GM23338 (cell line): Measurements from ENCODE around the gene CALM1. TPM values are rescaled to one million over a fixed set of nuclear protein-coding genes. Genes with fewer than 3 reads are reported as not detected.

Experiments used
- ATAC-seq: fragments of 200-7000 bp; cut with Tn5 transposase; 3 replicates; pipeline ENCODE4 v1.9.1; 2020
- DNase-seq: peaks from one replicate; pipeline ENCODE4 v3.0.0-alpha.2; 2015; ENCODE audit warnings: low spot score
- H2AFZ ChIP-seq: fragments of 200-600 bp; sonication (generic); 2 replicates; pipeline ENCODE4 v1.8.0; 2016; ENCODE audit warnings: antibody characterized with exemption, mild to moderate bottlenecking, moderate library complexity
- H3F3A ChIP-seq: fragments of 200-600 bp; sonication (generic); replicated peaks from 2 replicates; pipeline ENCODE4 v1.8.0; 2017; ENCODE audit warnings: antibody characterized with exemption, mixed run types, low read depth
- H3K27ac ChIP-seq: fragments of 200-600 bp; sonication (generic); 2 replicates; pipeline ENCODE4 v1.6.1; 2016; ENCODE audit warnings: low read depth
- H3K27me3 ChIP-seq: fragments of 200-600 bp; sonication (generic); 2 replicates; pipeline ENCODE4 v1.8.0; 2016; ENCODE audit warnings: mild to moderate bottlenecking, mixed run types, moderate library complexity; ENCODE audit not compliant: insufficient read depth
- H3K36me3 ChIP-seq: fragments of 200-600 bp; sonication (generic); 2 replicates; pipeline ENCODE4 v1.8.0; 2016; ENCODE audit warnings: mild to moderate bottlenecking; ENCODE audit not compliant: insufficient read depth
- H3K4me1 ChIP-seq: fragments of 200-600 bp; sonication (generic); 2 replicates; pipeline ENCODE4 v1.8.0; 2016; ENCODE audit warnings: mild to moderate bottlenecking, moderate library complexity; ENCODE audit not compliant: insufficient read depth
- H3K4me2 ChIP-seq: fragments of 200-600 bp; sonication (generic); 2 replicates; pipeline ENCODE4 v1.7.1; 2017; ENCODE audit warnings: mixed run types
- H3K4me3 ChIP-seq: fragments of 200-600 bp; sonication (generic); 2 replicates; pipeline ENCODE4 v1.6.1; 2016; ENCODE audit warnings: mixed run types
- H3K79me2 ChIP-seq: fragments of 200-600 bp; sonication (generic); replicated peaks from 2 replicates; pipeline ENCODE4 v1.8.0; 2017; ENCODE audit warnings: mild to moderate bottlenecking; ENCODE audit not compliant: insufficient read depth
- H3K9me2 ChIP-seq: fragments of 200-600 bp; sonication (generic); 2 replicates; pipeline ENCODE4 v1.8.0; 2017; ENCODE audit not compliant: insufficient read depth
- H4K20me1 ChIP-seq: fragments of 200-600 bp; sonication (generic); replicated peaks from 2 replicates; pipeline ENCODE4 v1.8.0; 2017; ENCODE audit warnings: mild to moderate bottlenecking; ENCODE audit not compliant: insufficient read depth
- H3K27ac Mint-ChIP-seq: 2 replicates; pipeline ENCODE4 v1.8.0; 2020; ENCODE audit warnings: inconsistent platforms, mild to moderate bottlenecking, moderate library complexity, mixed read lengths
- H3K27me3 Mint-ChIP-seq: 3 replicates; pipeline ENCODE4 v1.8.0; 2022; ENCODE audit warnings: low read depth, mild to moderate bottlenecking, moderate library complexity, mixed read lengths, inconsistent platforms; ENCODE audit not compliant: insufficient read depth, poor library complexity
- H3K36me3 Mint-ChIP-seq: 3 replicates; pipeline ENCODE4 v1.8.0; 2021; ENCODE audit warnings: low read depth, mild to moderate bottlenecking, inconsistent platforms, moderate library complexity, mixed read lengths
- H3K4me1 Mint-ChIP-seq: 3 replicates; pipeline ENCODE4 v1.8.0; 2020; ENCODE audit warnings: mild to moderate bottlenecking, inconsistent platforms, mixed read lengths
- H3K4me3 Mint-ChIP-seq: 3 replicates; pipeline ENCODE4 v1.8.0; 2021; ENCODE audit warnings: moderate library complexity, mild to moderate bottlenecking, inconsistent platforms, mixed read lengths
- H3K9me3 Mint-ChIP-seq: 3 replicates; pipeline ENCODE4 v1.8.0; 2020; ENCODE audit warnings: moderate library complexity, mild to moderate bottlenecking, inconsistent platforms, mixed read lengths
- CREB1 ChIP-seq: fragments of 250-450 bp; sonication (Bioruptor Pico); IDR thresholded peaks from 2 replicates; pipeline ENCODE4 v1.5.0; 2020; ENCODE audit warnings: low read depth, mild to moderate bottlenecking, moderate library complexity
- EZH2phosphoT487 ChIP-seq: fragments of 200-600 bp; sonication (generic); IDR thresholded peaks from one replicate; pipeline ENCODE4 v1.8.1; 2018; ENCODE audit warnings: antibody characterized with exemption; ENCODE audit not compliant: unreplicated experiment
- JUNB ChIP-seq: IDR thresholded peaks from one replicate; pipeline ENCODE4 v1.6.1; 2016; ENCODE audit warnings: antibody characterized with exemption; ENCODE audit not compliant: unreplicated experiment
- NANOG ChIP-seq: IDR thresholded peaks from 2 replicates; pipeline ENCODE4 v1.6.1; 2016; ENCODE audit warnings: antibody characterized with exemption, borderline replicate concordance
- POLR2AphosphoS5 ChIP-seq: IDR thresholded peaks from 2 replicates; pipeline ENCODE4 v1.6.1; 2016; ENCODE audit warnings: antibody characterized with exemption, low read depth
- STAT1 ChIP-seq: IDR thresholded peaks from one replicate; pipeline ENCODE4 v1.6.1; 2016; ENCODE audit warnings: antibody characterized with exemption; ENCODE audit not compliant: unreplicated experiment
- ZNF114 ChIP-seq: fragments of 250-450 bp; sonication (Bioruptor Pico); IDR thresholded peaks from 2 replicates; pipeline ENCODE4 v1.5.0; 2020; ENCODE audit warnings: mild to moderate bottlenecking, moderate library complexity
- polyA plus RNA-seq: library from polyadenylated mRNA; unstranded; fragments of >200 nt; fragmentation: Nextera tagmentation; extraction: Ambion mirVana; gene quantifications from 2 replicates; pipeline ENCODE4 v1.2.1, GENCODE V29; 2016
- total RNA-seq: library from RNA; depleted of rRNA; stranded (reverse); fragments of >200 nt; shearing (Covaris generic); gene quantifications from 2 replicates; pipeline ENCODE4 v1.2.3, GENCODE V29; 2014
- TF ChIP-seq, protein P1 (sequence below): fragments of 250-450 bp; sonication (Bioruptor Pico); IDR thresholded peaks from 2 replicates; pipeline ENCODE4 v1.5.0; 2020; ENCODE audit warnings: mild to moderate bottlenecking, moderate library complexity
- TF ChIP-seq, protein P2 (sequence below): IDR thresholded peaks from one replicate; pipeline ENCODE4 v1.6.1; 2018; ENCODE audit warnings: antibody characterized with exemption; ENCODE audit not compliant: unreplicated experiment

The CALM1 gene
- total and polyA plus RNA-seq, 2 experiments from 2014 or later = 308 to 2,024 TPM

DNA sequence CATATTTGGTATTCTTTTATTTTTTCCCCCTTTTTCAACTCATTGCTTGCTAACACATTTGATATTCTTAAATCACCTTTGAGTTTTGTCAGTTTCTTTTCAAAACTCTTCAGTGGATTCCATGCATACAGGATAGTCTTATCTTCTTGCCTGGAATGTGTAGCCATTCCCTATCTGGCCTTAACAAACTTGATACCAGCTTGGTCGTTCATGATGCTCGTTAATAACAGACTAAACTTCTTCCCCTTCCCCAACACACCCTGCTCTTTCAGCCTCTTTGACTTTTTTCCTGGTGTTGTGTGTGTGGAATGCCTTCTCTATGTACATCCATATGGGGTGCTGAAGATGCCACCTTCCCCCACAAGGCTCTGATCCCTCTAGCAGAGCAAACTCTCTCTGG lies 17.7 kb upstream of the CALM1 start (continued):
- TF ChIP-seq, protein P1, sequence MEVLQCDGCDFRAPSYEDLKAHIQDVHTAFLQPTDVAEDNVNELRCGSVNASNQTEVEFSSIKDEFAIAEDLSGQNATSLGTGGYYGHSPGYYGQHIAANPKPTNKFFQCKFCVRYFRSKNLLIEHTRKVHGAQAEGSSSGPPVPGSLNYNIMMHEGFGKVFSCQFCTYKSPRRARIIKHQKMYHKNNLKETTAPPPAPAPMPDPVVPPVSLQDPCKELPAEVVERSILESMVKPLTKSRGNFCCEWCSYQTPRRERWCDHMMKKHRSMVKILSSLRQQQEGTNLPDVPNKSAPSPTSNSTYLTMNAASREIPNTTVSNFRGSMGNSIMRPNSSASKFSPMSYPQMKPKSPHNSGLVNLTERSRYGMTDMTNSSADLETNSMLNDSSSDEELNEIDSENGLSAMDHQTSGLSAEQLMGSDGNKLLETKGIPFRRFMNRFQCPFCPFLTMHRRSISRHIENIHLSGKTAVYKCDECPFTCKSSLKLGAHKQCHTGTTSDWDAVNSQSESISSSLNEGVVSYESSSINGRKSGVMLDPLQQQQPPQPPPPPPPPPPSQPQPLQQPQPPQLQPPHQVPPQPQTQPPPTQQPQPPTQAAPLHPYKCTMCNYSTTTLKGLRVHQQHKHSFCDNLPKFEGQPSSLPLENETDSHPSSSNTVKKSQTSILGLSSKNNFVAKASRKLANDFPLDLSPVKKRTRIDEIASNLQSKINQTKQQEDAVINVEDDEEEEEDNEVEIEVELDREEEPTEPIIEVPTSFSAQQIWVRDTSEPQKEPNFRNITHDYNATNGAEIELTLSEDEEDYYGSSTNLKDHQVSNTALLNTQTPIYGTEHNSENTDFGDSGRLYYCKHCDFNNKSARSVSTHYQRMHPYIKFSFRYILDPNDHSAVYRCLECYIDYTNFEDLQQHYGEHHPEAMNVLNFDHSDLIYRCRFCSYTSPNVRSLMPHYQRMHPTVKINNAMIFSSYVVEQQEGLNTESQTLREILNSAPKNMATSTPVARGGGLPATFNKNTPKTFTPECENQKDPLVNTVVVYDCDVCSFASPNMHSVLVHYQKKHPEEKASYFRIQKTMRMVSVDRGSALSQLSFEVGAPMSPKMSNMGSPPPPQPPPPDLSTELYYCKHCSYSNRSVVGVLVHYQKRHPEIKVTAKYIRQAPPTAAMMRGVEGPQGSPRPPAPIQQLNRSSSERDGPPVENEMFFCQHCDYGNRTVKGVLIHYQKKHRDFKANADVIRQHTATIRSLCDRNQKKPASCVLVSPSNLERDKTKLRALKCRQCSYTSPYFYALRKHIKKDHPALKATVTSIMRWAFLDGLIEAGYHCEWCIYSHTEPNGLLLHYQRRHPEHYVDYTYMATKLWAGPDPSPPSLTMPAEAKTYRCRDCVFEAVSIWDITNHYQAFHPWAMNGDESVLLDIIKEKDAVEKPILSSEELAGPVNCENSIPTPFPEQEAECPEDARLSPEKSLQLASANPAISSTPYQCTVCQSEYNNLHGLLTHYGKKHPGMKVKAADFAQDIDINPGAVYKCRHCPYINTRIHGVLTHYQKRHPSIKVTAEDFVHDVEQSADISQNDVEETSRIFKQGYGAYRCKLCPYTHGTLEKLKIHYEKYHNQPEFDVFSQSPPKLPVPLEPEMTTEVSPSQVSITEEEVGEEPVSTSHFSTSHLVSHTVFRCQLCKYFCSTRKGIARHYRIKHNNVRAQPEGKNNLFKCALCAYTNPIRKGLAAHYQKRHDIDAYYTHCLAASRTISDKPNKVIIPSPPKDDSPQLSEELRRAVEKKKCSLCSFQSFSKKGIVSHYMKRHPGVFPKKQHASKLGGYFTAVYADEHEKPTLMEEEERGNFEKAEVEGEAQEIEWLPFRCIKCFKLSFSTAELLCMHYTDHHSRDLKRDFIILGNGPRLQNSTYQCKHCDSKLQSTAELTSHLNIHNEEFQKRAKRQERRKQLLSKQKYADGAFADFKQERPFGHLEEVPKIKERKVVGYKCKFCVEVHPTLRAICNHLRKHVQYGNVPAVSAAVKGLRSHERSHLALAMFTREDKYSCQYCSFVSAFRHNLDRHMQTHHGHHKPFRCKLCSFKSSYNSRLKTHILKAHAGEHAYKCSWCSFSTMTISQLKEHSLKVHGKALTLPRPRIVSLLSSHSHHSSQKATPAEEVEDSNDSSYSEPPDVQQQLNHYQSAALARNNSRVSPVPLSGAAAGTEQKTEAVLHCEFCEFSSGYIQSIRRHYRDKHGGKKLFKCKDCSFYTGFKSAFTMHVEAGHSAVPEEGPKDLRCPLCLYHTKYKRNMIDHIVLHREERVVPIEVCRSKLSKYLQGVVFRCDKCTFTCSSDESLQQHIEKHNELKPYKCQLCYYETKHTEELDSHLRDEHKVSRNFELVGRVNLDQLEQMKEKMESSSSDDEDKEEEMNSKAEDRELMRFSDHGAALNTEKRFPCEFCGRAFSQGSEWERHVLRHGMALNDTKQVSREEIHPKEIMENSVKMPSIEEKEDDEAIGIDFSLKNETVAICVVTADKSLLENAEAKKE = no peak
- TF ChIP-seq POLR2AphosphoS5 = no peak
- no peak for TF ChIP-seq NANOG

DNA sequence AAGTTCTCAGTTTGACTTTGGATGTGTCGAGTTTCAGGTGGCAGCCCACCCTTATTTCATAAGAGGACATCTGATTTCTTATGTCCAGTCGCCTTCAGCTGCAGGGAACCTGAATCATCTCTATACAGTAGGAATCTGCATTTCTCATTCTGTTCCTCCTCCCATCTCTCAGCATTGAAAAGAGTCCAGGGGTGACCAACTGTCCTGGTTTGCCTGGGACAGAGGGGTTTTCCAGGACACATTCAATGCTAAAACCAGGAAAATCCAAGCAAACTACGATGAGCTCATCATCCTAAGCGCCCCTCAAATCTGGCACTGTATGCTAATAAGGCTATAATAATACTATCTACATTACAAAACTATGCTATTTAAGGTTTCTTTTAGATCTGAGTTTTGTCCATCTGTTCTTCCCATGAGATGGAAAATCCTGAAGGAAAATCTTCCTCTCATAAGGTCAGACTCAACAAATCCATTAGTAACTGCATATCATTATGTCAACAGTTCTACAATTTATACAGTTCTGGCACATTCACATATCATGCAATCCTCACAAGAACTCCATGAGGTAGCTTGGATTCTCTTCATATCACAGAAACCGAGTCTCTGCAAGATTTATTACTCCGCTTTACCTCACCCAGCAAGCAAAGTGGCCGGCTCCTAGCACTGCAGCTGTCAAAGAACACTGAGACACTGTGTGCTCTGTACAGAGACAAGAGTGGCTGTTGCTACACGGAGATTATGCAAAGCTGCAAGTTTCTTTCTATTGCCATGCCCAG lies 15.6 kb upstream of the CALM1 start:
- Histone ChIP-seq H3K79me2 (no peaks in the 10 kb centered on the region), H3F3A (0 out of 2 replicates have a peak, but pooled peaks cover 7% of the 10 kb centered on the region), H3K4me2 (peak overlapping the region; percentile 89), H2AFZ (no peak overlapping the region), H4K20me1 (no peaks in the 10 kb centered on the region), H3K36me3 (no peaks in the 10 kb centered on the region), H3K27me3 (peaks cover 5% of the 10 kb centered on the region; the same call in 1 of the 2 replicates), H3K27ac (no peak overlapping the region), H3K4me1 (peaks cover 21% of the 10 kb centered on the region), H3K9me2 (no peaks in the 10 kb centered on the region), H3K4me3 (0 out of 2 replicates have a peak overlapping the region, but pooled peaks have one; percentile 69)
- no peaks in the 10 kb centered on the region for H3K36me3 Mint-ChIP-seq
- no peaks in the 10 kb centered on the region for H3K9me3 Mint-ChIP-seq
- no peak for DNase-seq
- no peak overlapping the region for H3K4me3 Mint-ChIP-seq
- peaks cover 9% of the 10 kb centered on the region for H3K4me1 Mint-ChIP-seq
- no peaks in the 10 kb centered on the region for H3K27me3 Mint-ChIP-seq
- H3K27ac Mint-ChIP-seq = no peak overlapping the region; the same call in 1 of the 2 replicates
- no peak for ATAC-seq
- no peak for TF ChIP-seq STAT1
- TF ChIP-seq, protein P2, sequence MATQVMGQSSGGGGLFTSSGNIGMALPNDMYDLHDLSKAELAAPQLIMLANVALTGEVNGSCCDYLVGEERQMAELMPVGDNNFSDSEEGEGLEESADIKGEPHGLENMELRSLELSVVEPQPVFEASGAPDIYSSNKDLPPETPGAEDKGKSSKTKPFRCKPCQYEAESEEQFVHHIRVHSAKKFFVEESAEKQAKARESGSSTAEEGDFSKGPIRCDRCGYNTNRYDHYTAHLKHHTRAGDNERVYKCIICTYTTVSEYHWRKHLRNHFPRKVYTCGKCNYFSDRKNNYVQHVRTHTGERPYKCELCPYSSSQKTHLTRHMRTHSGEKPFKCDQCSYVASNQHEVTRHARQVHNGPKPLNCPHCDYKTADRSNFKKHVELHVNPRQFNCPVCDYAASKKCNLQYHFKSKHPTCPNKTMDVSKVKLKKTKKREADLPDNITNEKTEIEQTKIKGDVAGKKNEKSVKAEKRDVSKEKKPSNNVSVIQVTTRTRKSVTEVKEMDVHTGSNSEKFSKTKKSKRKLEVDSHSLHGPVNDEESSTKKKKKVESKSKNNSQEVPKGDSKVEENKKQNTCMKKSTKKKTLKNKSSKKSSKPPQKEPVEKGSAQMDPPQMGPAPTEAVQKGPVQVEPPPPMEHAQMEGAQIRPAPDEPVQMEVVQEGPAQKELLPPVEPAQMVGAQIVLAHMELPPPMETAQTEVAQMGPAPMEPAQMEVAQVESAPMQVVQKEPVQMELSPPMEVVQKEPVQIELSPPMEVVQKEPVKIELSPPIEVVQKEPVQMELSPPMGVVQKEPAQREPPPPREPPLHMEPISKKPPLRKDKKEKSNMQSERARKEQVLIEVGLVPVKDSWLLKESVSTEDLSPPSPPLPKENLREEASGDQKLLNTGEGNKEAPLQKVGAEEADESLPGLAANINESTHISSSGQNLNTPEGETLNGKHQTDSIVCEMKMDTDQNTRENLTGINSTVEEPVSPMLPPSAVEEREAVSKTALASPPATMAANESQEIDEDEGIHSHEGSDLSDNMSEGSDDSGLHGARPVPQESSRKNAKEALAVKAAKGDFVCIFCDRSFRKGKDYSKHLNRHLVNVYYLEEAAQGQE = no peak
- TF ChIP-seq NANOG = no peak
- TF ChIP-seq CREB1 (CRISPR knock-in tag) = no peak
- TF ChIP-seq JUNB = no peak
- TF ChIP-seq EZH2phosphoT487 = no peak
- no peak for TF ChIP-seq ZNF114 (CRISPR knock-in tag)
- no peak for TF ChIP-seq POLR2AphosphoS5
